NCI-H1105 (cell line): ENCODE results near the gene KRT38.

Source experiments
- DNase-seq: peaks from one replicate; lab custom pipeline; 2025; lab: John Stamatoyannopoulos, UW

The KRT38 gene

GRCh38 chr17:41440531-41441033 lies at the start of gene KRT38:
KRT38 (minus strand) TSS chr17:41440983; CDS start chr17:41440921, 62 bp downstream.
- DNase-seq, result no peak

GRCh38 chr17:41489531-41489930 lies 48.7 kb upstream of the KRT38 start, which contains the start of gene KRT36:
KRT36 (minus strand) TSS chr17:41489910; CDS start chr17:41489864, 46 bp downstream.
- no peak for DNase-seq

- no peak for DNase-seq
These were observed 46.2 kb upstream of the KRT38 start for GRCh38 chr17:41486809-41487530.

- no peak for DNase-seq
These were observed 45.5 kb upstream of the KRT38 start for GRCh38 chr17:41486316-41486715.

- no peak for DNase-seq
These were observed 44.4 kb upstream of the KRT38 start for GRCh38 chr17:41484920-41485904.

- DNase-seq, result no peak
These were observed 43.4 kb upstream of the KRT38 start for GRCh38 chr17:41483991-41484826.

GRCh38 chr17:41483531-41483930 lies 42.7 kb upstream of the KRT38 start:
- no peak for DNase-seq

- no peak for DNase-seq
These were observed 40.3 kb upstream of the KRT38 start, which contains the start of gene KRT35 for GRCh38 chr17:41481036-41481435. KRT35 (minus strand) TSS chr17:41481151; CDS start chr17:41481097, 54 bp downstream.

- no peak for DNase-seq
These were observed 39.8 kb upstream of the KRT38 start for GRCh38 chr17:41480581-41480980.

GRCh38 chr17:41480136-41480535 lies 39.4 kb upstream of the KRT38 start:
- DNase-seq, result no peak

GRCh38 chr17:41478237-41478636 lies 37.5 kb upstream of the KRT38 start:
- DNase-seq, result no peak

GRCh38 chr17:41476866-41477815 lies 36.4 kb upstream of the KRT38 start:
- no peak for DNase-seq

- DNase-seq, result no peak
These were observed 34.6 kb upstream of the KRT38 start for GRCh38 chr17:41475421-41475820.

GRCh38 chr17:41474863-41475262 lies 34.1 kb upstream of the KRT38 start:
- DNase-seq, result no peak

- DNase-seq, result no peak
These were observed 27.6 kb upstream of the KRT38 start for GRCh38 chr17:41468346-41468745.

GRCh38 chr17:41467561-41467960 lies 26.8 kb upstream of the KRT38 start:
- no peak for DNase-seq

- DNase-seq, result no peak
These were observed 26.2 kb upstream of the KRT38 start, which contains the start of gene KRT32 for GRCh38 chr17:41466988-41467387. KRT32 (minus strand) TSS chr17:41467386; CDS start chr17:41467325, 61 bp downstream.

- DNase-seq, result peak; percentile 71
These were observed 23.9 kb upstream of the KRT38 start for GRCh38 chr17:41464682-41465081.

- no peak for DNase-seq
These were observed 23.4 kb upstream of the KRT38 start for GRCh38 chr17:41464173-41464572.

- no peak for DNase-seq
These were observed 23.0 kb upstream of the KRT38 start for GRCh38 chr17:41463746-41464145.
